Stimulated activated CD4-positive, alpha-beta T cell treated with anti-CD3 and anti-CD28 coated beads, Interleukin-4, amount 100 ng/mL, for 4 hours (primary cell): ENCODE results near the gene CDC42BPA.
"Not testable (repeated sequence)": the region's sequence is repeated elsewhere in the genome, so short reads cannot be mapped to it uniquely, and the experiment has no call there.

ENCODE experiments used
- DNase-seq, 2 experiments: peaks; one replicate each; pipeline ENCODE4 v3.0.0-alpha.2; 2020

Gene CDC42BPA

DNA sequence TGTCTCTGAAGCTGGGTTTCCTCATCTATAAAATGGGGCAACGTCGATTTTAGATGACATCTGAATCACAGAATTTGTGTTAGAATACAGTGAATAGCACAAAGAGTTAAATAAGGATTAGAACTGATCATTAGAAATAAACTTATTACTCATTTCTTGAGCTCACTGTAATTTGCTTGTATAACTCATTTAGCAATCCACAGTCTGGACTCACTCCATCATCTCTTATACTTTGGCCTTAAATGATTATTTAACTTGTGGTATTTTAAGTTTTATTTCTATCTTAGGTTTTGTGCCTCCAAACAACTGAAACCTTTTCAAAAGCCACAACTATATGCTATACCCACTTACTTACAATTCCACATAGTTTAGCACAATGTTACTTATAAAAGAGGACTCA lies 128.0 kb downstream of the CDC42BPA start:
- no peak for DNase-seq

DNA sequence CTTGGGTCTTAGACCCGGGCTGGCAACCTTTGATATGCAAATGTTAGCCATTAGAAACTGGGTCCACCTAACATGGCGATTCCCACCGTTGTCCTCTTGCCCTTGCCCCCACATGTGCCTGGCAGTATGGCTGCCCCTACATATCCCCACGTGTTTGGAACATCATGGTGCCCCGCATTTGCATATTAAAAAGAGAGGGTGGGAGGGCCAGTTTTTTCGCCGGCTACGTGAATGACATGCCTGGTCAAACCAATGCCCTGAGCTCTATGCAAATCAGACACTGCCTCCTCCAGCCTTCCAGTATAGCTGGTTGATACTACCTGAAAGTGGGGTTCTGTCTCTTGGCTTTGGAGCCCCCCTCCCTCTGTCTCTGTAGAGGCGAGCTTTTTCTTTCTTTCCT lies 133.0 kb downstream of the CDC42BPA start:
- DNase-seq = no peak

GRCh38 chr1:227182012-227182411 lies 136.3 kb downstream of the CDC42BPA start:
- DNase-seq = no peak

- DNase-seq = no peak
Measured at GRCh38 chr1:227175611-227176010, 142.7 kb downstream of the CDC42BPA start.

- DNase-seq = no peak
Measured at GRCh38 chr1:227174164-227174563, 144.1 kb downstream of the CDC42BPA start.

GRCh38 chr1:227170361-227171166 lies 147.7 kb downstream of the CDC42BPA start:
- DNase-seq = no peak

DNA sequence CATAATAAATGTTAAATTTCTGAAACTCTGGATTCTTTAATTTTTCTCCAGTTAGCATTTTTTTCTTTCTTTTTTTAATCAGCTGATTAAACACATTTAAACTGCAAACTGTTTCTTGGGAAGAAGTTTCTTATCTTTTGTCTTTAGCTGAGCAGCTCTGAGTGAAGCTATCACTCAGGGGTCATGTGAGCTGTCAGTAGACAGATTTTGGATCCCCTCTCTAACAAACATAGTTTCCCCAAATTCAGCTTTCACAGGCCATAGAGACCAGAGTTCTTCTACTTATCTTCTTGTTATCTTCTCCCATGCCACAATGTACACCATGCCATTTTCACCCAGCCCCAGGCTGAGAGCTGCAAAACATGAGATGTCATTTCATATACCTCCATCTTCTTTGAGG lies 148.9 kb downstream of the CDC42BPA start:
- no peak for DNase-seq

GRCh38 chr1:227167276-227168101 lies 150.8 kb downstream of the CDC42BPA start:
- no peak for DNase-seq

- DNase-seq = no peak
Measured at GRCh38 chr1:227166559-227166958, 151.7 kb downstream of the CDC42BPA start.

- no peak for DNase-seq
Measured at GRCh38 chr1:227161470-227161869, 156.8 kb downstream of the CDC42BPA start.

DNA sequence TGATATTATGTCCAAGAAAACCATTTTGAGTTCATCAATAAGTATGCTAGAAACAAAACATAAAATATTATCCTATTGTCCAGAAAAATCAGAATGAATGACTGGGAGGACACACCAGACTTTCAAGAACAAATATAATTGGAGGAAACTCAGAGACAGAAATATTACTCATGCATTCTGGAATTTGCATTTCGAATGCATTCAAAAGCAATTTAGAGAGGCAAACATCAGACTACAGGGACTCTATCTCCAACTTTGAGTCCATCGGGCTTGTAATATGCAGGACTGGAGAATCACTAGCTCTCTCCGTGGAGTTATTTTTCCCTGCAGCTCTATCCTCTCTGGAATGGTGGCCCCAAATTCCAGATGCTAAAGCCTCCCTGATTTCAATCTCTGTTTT lies 161.8 kb downstream of the CDC42BPA start:
- no peak for DNase-seq

DNA sequence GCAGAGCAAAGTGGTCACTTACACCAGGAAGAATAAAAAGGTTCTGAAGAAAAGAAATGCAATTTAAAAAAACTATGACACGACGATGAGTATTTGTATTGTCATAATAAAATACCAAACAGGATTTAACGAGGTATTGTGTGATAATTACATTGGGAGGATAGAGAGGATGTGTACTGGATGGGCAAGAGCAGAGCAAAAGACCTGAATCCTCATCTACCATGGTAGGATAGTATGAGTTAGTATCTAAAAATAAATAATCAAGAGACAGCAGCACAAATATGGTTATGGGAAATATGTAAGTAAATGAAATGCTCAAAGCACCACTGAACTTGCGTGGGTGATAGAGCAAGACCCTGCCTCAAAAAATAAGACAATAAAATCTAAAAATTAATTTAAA lies 162.6 kb downstream of the CDC42BPA start:
- no peak for DNase-seq

- no peak for DNase-seq
Measured at GRCh38 chr1:227155004-227155403, 163.3 kb downstream of the CDC42BPA start.

GRCh38 chr1:227152525-227152924 lies 165.8 kb downstream of the CDC42BPA start:
- no peak for DNase-seq

GRCh38 chr1:227140376-227140775 lies 177.9 kb downstream of the CDC42BPA start:
- no peak for DNase-seq

DNA sequence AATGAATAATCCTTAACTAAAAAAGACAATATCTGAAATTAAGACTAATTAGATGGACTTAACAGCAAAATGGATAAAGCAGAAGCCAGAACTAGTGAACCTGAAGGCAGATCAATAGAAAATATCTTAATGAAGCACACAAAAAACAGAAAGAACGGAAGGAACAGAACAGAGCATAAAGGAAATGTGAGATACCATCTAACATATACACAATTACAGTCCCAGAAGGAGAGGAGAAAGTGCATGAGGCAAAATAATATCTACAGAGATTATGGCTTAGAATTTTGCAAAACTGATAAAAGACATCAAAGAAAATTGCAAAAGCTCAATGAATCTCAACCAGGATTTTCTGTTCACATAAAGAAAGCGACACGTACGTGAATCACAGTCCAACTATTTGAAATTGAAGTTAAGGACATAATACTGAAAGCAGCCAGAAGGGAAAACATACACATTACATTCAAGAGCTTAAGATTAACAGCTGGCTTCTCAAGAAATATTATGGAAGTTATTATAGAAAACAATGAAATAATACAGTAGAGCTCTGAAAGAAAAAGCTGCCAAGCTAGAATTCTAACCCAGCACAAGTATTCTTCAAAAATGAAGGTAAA lies 182.0 kb downstream of the CDC42BPA start:
- no peak for DNase-seq

GRCh38 chr1:227134686-227135314 lies 183.5 kb downstream of the CDC42BPA start:
- DNase-seq = no peak

DNA sequence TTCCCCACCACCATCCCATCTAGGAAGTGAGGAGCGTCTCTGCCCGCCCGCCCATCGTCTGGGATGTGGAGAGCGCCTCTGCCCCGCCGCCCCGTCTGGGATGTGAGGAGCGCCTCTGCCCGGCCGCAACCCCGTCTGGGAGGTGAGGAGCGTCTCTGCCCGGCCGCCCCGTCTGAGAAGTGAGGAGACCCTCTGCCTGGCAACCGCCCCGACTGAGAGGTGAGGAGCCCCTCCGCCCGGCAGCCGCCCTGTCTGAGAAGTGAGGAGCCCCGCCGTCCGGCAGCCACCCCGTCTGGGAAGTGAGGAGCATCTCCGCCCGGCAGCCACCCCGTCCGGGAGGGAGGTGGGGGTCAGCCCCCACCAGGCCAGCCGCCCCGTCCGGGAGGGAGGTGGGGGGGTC lies 185.6 kb downstream of the CDC42BPA start:
- not testable (repeated sequence) for DNase-seq

GRCh38 chr1:227131193-227131592 lies 187.1 kb downstream of the CDC42BPA start:
- DNase-seq = no peak

DNA sequence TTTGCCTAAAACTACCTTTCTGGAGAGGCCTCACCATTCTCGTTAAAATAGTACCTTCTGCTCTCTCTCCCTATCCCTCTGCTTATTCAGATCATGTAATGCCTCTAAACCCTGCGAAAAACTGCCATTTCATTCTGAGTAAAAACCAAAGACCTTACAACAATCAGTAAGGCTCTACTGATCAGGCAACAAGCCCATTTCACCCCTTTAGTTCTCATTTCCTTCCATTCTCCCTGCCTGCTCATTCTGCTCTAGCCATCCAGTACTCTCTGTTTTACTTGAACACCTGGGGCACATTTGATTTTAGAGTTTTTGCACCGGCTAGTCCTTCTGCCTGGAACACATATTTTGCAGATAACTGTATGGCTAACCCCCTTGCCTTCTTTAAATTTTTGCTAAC lies 190.4 kb downstream of the CDC42BPA start:
- DNase-seq = no peak

DNA sequence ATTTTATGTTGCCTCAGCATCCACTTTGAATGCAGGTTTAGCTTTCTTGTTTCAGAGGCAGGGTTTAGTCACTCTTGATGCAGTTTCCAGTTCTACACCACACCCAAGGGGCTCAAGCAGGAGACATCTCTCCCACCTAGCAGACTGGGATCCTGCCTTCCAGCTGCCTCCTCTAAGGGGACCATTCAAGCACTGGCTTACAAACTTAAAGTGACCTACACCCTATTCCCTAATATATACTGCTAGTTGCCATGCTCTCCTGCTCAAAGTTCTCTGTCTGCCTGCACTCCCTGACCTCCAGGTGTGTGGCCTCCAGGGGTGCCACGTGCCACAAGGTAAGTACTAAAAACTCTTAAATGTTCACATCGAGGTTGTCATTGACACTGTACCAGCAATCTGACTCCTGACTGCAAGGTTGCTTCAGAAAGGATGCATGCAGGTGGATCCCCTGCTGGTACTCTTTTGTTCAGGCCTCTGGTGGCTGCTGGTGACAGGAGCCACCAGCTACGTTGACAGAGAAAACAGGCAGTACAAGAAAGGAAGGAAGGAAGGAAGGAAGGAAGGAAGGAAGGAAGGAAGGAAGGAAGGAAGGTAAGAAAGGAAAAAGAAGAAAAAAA lies 192.3 kb downstream of the CDC42BPA start:
- no peak for DNase-seq

- no peak for DNase-seq
Measured at GRCh38 chr1:227124473-227124872, 193.8 kb downstream of the CDC42BPA start.

GRCh38 chr1:227120826-227121225 lies 197.5 kb downstream of the CDC42BPA start:
- no peak for DNase-seq
